ENCODE data around the gene PTGES. TPM values are rescaled to one million over a fixed set of nuclear protein-coding genes. Genes with fewer than 3 reads are reported as not detected.
"Not testable (repeated sequence)": the region's sequence is repeated elsewhere in the genome, so short reads cannot be mapped to it uniquely, and the experiment has no call there.

Gene PTGES
- total and polyA plus RNA-seq, 11 donors = 0.30 to 3.0 (median 1.2) TPM

- Histone ChIP-seq H3K9me3 (no peaks in the 10 kb centered on the region), H3K27ac (no peak overlapping the region), H3K4me3 (peak overlapping the region in 10 of 12 donors; percentile 29 to 57 (median 43)), H3K27me3 (peaks cover 0 to 17% (median 0%) of the 10 kb centered on the region in 9 donors), H3K4me1 (peaks cover 0 to 22% (median 15%) of the 10 kb centered on the region in 12 donors), H3K36me3 (no peaks in the 10 kb centered on the region)
- intact Hi-C loops (cut with DNase I) = no loop called here
- ATAC-seq (peak; percentile 19 to 33 (median 24)), DNase-seq (no peak)
- TF ChIP-seq CTCF (IDR thresholded peaks at IDR 0.05) (no peak), POLR2A (IDR thresholded peaks at IDR 0.05) (no peak)
- WGBS, 4 donors = 24 to 38% (median 32%) methylated on average over 30 to 31 of the region's 31 CpGs
Measured at GRCh38 chr9:129751841-129752801, 721 bp downstream of the PTGES start.

GRCh38 chr9:129750013-129750638, 2.7 kb downstream of the PTGES start:
- no peak overlapping the region for H3K27ac ChIP-seq
- 89 to 93% (median 92%) methylated on average over 9 of the region's 9 CpGs for WGBS, 4 donors
- intact Hi-C loops (cut with DNase I) = no loop called here
- no peaks in the 10 kb centered on the region for H3K9me3 ChIP-seq
- no peak for DNase-seq
- no peak overlapping the region for H3K4me3 ChIP-seq
- H3K36me3 ChIP-seq = no peaks in the 10 kb centered on the region
- peaks cover 0 to 17% (median 0%) of the 10 kb centered on the region in 9 donors for H3K27me3 ChIP-seq
- H3K4me1 ChIP-seq = peaks cover 0 to 21% (median 15%) of the 10 kb centered on the region in 12 donors
- TF ChIP-seq CTCF (IDR thresholded peaks at IDR 0.05) = no peak
- TF ChIP-seq POLR2A (IDR thresholded peaks at IDR 0.05) = no peak
- no peak for ATAC-seq

DNA sequence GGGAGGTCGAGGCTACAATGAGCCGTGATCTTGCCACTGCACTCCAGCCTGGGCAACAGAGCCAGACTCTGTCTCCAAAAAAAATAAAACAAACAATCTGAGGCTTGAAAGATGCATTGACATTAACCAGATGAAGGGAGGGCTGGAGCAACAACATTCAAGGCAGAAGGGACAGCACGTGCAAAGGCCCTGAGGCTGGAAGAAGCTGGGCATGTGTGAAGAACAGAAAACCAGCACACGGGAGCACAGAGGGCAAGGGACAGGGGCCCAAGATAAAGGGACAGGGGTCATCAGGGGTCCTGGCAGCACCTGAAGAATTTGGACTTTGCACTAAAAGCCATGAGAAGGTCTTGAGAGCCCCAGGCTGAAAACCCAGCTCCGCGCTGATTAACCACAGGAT, 3.3 kb downstream of the PTGES start:
- Histone ChIP-seq H3K27ac (no peak overlapping the region), H3K4me1 (peaks cover 0 to 21% (median 15%) of the 10 kb centered on the region in 12 donors), H3K4me3 (no peak overlapping the region), H3K9me3 (no peaks in the 10 kb centered on the region), H3K36me3 (no peaks in the 10 kb centered on the region), H3K27me3 (peaks cover 0 to 17% (median 0%) of the 10 kb centered on the region in 9 donors)
- ATAC-seq (no peak), DNase-seq (no peak)
- WGBS, 4 donors = 85 to 97% (median 93%) methylated on average over 6 of the region's 6 CpGs
- intact Hi-C loops (cut with DNase I) = no loop called here
- TF ChIP-seq CTCF (IDR thresholded peaks at IDR 0.05) (no peak), POLR2A (IDR thresholded peaks at IDR 0.05) (no peak)

DNA sequence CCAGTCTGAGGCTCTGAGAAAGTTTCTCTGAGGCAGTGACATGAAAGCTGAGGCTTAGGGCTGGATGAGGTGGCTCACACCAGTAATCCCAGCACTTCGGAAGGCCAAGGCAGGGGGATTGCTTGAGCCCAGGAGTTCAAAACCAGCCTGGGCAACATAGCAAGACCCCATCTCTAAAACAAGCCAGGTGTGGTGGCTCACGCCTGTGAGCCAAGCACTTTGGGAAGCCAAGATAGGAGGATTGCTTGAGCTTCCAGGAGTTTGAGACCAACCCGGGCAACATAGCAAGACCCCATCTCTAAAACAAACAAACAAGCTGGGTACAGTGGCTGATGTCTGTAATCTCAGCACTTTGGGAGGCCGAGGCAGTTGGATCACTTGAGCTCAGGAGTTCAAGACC, 3.8 kb downstream of the PTGES start:
- H3K36me3 ChIP-seq; intact Hi-C loops (cut with DNase I); ATAC-seq; H3K27ac ChIP-seq; DNase-seq; H3K4me3 ChIP-seq; H3K9me3 ChIP-seq: not testable (repeated sequence)
- 88 to 96% (median 92%) methylated on average over 4 of the region's 4 CpGs for WGBS, 4 donors
- Histone ChIP-seq H3K4me1 (peaks cover 0 to 21% (median 15%) of the 10 kb centered on the region in 12 donors), H3K27me3 (peaks cover 0 to 17% (median 0%) of the 10 kb centered on the region in 9 donors)

Data from heart left ventricle (tissue), 16 donors.